HEK293T (cell line): ENCODE measurements around the gene BICC1.

Experiments used
- ARNT ChIP-seq: fragments of 450-650 bp; IDR thresholded peaks from 2 replicates; pipeline ENCODE4 v1.6.1; 2017; ENCODE audit warnings: mild to moderate bottlenecking
- BHLHE40 ChIP-seq: fragments of 450-650 bp; IDR thresholded peaks from 2 replicates; pipeline ENCODE4 v1.6.1; 2016; ENCODE audit warnings: mild to moderate bottlenecking, moderate library complexity, borderline replicate concordance
- CTBP1 ChIP-seq: fragments of 450-650 bp; IDR thresholded peaks from 2 replicates; pipeline ENCODE4 v1.6.1; 2016; ENCODE audit warnings: borderline replicate concordance
- ELF4 ChIP-seq: fragments of 450-650 bp; IDR thresholded peaks from 2 replicates; pipeline ENCODE4 v1.6.1; 2017; ENCODE audit warnings: antibody characterized with exemption
- FOXA1 ChIP-seq: fragments of 450-650 bp; IDR thresholded peaks from 2 replicates; pipeline ENCODE4 v1.6.1; 2016; ENCODE audit warnings: mild to moderate bottlenecking
- FOXK2 ChIP-seq: fragments of 450-650 bp; IDR thresholded peaks from 2 replicates; pipeline ENCODE4 v1.6.1; 2016; ENCODE audit warnings: mild to moderate bottlenecking
- FOXM1 ChIP-seq: fragments of 450-650 bp; IDR thresholded peaks from 2 replicates; pipeline ENCODE4 v1.6.1; 2017; ENCODE audit warnings: mild to moderate bottlenecking, borderline replicate concordance
- HDGF ChIP-seq: fragments of 450-650 bp; IDR thresholded peaks from 2 replicates; pipeline ENCODE4 v1.6.1; 2017; ENCODE audit warnings: antibody characterized with exemption, borderline replicate concordance
- L3MBTL2 ChIP-seq: fragments of 450-650 bp; conservative IDR thresholded peaks from 2 replicates; pipeline ENCODE4 v1.6.1; 2016; ENCODE audit warnings: mild to moderate bottlenecking
- LEF1 ChIP-seq: fragments of 450-650 bp; IDR thresholded peaks from 2 replicates; pipeline ENCODE4 v1.6.1; 2017; ENCODE audit warnings: mild to moderate bottlenecking, borderline replicate concordance
- NFRKB ChIP-seq: fragments of 450-650 bp; IDR thresholded peaks from 2 replicates; pipeline ENCODE4 v1.6.1; 2016; ENCODE audit warnings: mild to moderate bottlenecking, moderate library complexity
- SP1 ChIP-seq: fragments of 450-650 bp; IDR thresholded peaks from 2 replicates; pipeline ENCODE4 v1.6.1; 2017

- TF ChIP-seq BHLHE40 (no peak), HDGF (no peak), ARNT (no peak), FOXK2 (no peak), SP1 (no peak), CTBP1 (no peak), FOXA1 (no peak), FOXM1 (no peak), NFRKB (no peak), LEF1 (no peak), ELF4 (no peak), L3MBTL2 (no peak)
Measured at GRCh38 chr10:58821752-58822056, 309.0 kb downstream of the BICC1 start.
